ENCODE results near the gene RFC3.

RFC3 gene

GRCh38 chr13:33842986-33843385, 25.0 kb downstream of the RFC3 start:
- Histone ChIP-seq H3F3A (ENCODE audit: low read depth) (no peaks in the 10 kb centered on the region), H4K20me1 (ENCODE audit: insufficient read depth, low read length, poor library complexity, severe bottlenecking) (no peaks in the 10 kb centered on the region), H3K9me2 (replicated peaks; ENCODE audit: low read depth, low read length) (no peaks in the 10 kb centered on the region), H3K4me3 (ENCODE audit: low read length, poor library complexity, severe bottlenecking) (no peak overlapping the region), H3K4me2 (ENCODE audit: low read depth, low read length, poor library complexity, severe bottlenecking) (no peak overlapping the region), H3K36me3 (ENCODE audit: insufficient read depth, low read length) (peaks cover 23% of the 10 kb centered on the region), H3K79me2 (ENCODE audit: insufficient read depth, low read length) (no peaks in the 10 kb centered on the region), H3K9ac (ENCODE audit: low read depth, low read length, poor library complexity, severe bottlenecking) (no peak overlapping the region), H2AFZ (ENCODE audit: low read length) (no peak overlapping the region), H3K27me3 (ENCODE audit: insufficient read depth, low read length, poor library complexity, severe bottlenecking) (no peaks in the 10 kb centered on the region), H3K4me1 (ENCODE audit: insufficient read depth, low read length, poor library complexity, severe bottlenecking) (no peaks in the 10 kb centered on the region), H3K9me3 (ENCODE audit: insufficient read depth, low read depth, low read length) (no peaks in the 10 kb centered on the region)
- TF ChIP-seq EZH2phosphoT487 (IDR thresholded peaks at IDR 0.05; ENCODE audit: borderline replicate concordance) = no peak
- no peak for TF ChIP-seq CTCF (conservative IDR thresholded peaks at IDR 0.05; ENCODE audit: low read length)

DNA sequence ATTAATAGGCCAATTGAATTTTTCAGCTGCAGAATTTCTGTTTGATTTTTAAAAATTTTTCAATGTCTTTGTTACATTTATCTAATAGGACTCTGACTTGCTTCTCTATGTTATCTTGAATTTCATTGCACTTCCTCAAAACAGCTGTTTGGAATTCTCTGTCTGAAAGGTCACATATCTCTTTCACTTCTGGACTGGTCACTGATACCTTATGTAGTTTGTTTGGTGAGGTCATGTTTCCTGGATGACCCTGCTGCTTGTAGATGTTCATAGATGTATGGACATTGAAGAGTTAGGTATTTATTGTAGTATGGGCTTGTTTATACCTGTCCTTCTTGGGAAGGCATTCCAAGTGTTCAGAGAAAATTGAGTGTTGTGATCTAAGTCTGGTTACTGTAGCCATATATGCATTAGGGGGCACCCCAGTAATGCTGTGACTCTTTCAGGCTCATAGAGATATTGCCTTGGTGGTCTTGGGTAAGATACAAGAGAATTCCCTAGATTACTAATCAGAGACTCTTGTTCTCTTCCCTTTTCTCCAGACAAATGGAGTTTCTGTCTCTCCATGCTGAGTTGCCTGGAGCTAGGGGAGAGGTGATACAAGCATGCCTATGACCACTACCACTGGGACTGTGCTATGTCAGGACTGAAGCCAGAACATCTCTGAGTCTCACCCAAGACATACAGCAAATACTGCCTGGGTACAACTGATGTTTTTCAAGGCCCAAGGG, 27.8 kb downstream of the RFC3 start:
- TF ChIP-seq EZH2phosphoT487 (IDR thresholded peaks at IDR 0.05; ENCODE audit: borderline replicate concordance) (no peak), CTCF (conservative IDR thresholded peaks at IDR 0.05; ENCODE audit: low read length) (no peak)
- Histone ChIP-seq H3K27me3 (ENCODE audit: insufficient read depth, low read length, poor library complexity, severe bottlenecking) (no peaks in the 10 kb centered on the region), H3F3A (ENCODE audit: low read depth) (no peaks in the 10 kb centered on the region), H3K4me2 (ENCODE audit: low read depth, low read length, poor library complexity, severe bottlenecking) (no peak overlapping the region), H3K4me3 (ENCODE audit: low read length, poor library complexity, severe bottlenecking) (no peak overlapping the region), H3K9me2 (replicated peaks; ENCODE audit: low read depth, low read length) (no peaks in the 10 kb centered on the region), H3K79me2 (ENCODE audit: insufficient read depth, low read length) (no peaks in the 10 kb centered on the region), H2AFZ (ENCODE audit: low read length) (no peak overlapping the region), H3K9me3 (ENCODE audit: insufficient read depth, low read depth, low read length) (no peaks in the 10 kb centered on the region), H3K36me3 (ENCODE audit: insufficient read depth, low read length) (peaks cover 23% of the 10 kb centered on the region; the same call in 1 of the 2 replicates), H3K4me1 (ENCODE audit: insufficient read depth, low read length, poor library complexity, severe bottlenecking) (no peaks in the 10 kb centered on the region), H3K9ac (ENCODE audit: low read depth, low read length, poor library complexity, severe bottlenecking) (no peak overlapping the region), H4K20me1 (ENCODE audit: insufficient read depth, low read length, poor library complexity, severe bottlenecking) (no peaks in the 10 kb centered on the region)

DNA sequence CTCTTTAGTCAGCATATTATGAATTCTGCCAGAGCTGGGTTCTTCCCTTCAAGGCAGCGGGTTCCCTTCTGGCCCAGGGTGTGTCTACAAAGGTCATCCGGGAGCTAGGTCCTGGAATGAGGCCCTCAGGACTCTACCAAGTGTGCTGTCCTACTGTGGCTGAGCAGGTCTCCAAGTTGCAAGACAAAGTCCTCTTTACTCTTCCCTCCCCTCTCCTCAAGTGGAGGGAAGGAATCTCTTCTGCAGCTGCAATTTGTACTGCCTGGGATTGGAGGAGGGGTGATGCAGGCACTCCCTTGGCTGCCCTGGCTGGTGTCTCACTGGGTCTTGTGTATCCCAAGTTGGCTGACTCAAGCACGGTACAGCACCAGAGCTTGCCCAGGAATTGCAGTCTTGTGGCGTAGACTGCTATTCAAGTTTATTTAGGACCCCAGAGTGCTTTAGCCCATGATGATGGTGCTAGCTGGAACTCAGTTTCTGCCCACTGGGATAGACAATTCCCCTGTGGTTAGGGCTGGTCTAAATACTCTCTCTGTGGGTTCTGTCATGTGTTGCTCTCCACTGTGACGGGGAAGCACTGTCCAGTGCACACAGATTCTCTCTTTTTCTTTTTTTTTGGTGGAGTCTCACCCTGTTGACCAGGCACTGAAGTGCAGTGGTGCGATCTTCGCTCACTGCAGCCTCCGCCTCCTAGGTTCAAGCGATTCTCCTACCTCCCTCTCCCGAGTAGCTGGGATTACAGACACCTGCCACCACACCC, 28.5 kb downstream of the RFC3 start:
- Histone ChIP-seq H3K9ac (ENCODE audit: low read depth, low read length, poor library complexity, severe bottlenecking) (no peak overlapping the region), H3K79me2 (ENCODE audit: insufficient read depth, low read length) (no peaks in the 10 kb centered on the region), H4K20me1 (ENCODE audit: insufficient read depth, low read length, poor library complexity, severe bottlenecking) (no peaks in the 10 kb centered on the region), H3F3A (ENCODE audit: low read depth) (no peaks in the 10 kb centered on the region), H3K36me3 (ENCODE audit: insufficient read depth, low read length) (peaks cover 19% of the 10 kb centered on the region; the same call in 1 of the 2 replicates), H3K4me2 (ENCODE audit: low read depth, low read length, poor library complexity, severe bottlenecking) (no peak overlapping the region), H3K9me2 (replicated peaks; ENCODE audit: low read depth, low read length) (no peaks in the 10 kb centered on the region), H3K4me1 (ENCODE audit: insufficient read depth, low read length, poor library complexity, severe bottlenecking) (no peaks in the 10 kb centered on the region), H3K9me3 (ENCODE audit: insufficient read depth, low read depth, low read length) (no peaks in the 10 kb centered on the region), H2AFZ (ENCODE audit: low read length) (no peak overlapping the region), H3K4me3 (ENCODE audit: low read length, poor library complexity, severe bottlenecking) (no peak overlapping the region), H3K27me3 (ENCODE audit: insufficient read depth, low read length, poor library complexity, severe bottlenecking) (no peaks in the 10 kb centered on the region)
- TF ChIP-seq CTCF (conservative IDR thresholded peaks at IDR 0.05; ENCODE audit: low read length) = no peak
- TF ChIP-seq EZH2phosphoT487 (IDR thresholded peaks at IDR 0.05; ENCODE audit: borderline replicate concordance) = no peak

All from Loucy (cell line).